Stimulated activated CD4-positive, alpha-beta T cell treated with anti-CD3 and anti-CD28 coated beads, Interleukin-2, amount 100 ng/mL, for 24 hours (primary cell): ENCODE results near the gene PIAS4.

Source experiments
- DNase-seq, 2 donors: peaks; one replicate each; pipeline ENCODE4 v3.0.0-alpha.2; 2020

PIAS4 gene

GRCh38 chr19:4080473-4080872 lies 72.9 kb downstream of the PIAS4 start:
- DNase-seq: no peak

GRCh38 chr19:4081441-4082129 lies 74.0 kb downstream of the PIAS4 start:
- no peak for DNase-seq

DNA sequence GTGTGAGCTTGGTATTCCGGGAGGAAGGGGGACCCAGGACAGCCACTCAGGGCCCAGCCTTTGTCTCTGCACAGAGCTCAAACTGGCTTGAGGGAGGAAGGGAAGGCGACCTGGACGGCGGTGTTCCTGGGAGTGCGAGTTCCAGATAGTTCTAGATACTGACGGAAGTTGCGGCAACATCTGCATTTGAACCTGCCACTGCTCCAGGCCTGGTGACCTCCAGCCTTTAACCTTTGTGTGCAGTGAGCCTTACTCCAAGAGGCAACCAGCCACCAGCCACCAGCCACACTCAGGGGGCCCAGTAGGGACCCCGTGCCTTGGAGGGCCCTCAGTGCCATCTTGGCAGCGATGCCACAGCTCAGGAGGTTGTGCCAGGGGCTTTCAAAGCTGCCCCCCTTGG lies 74.6 kb downstream of the PIAS4 start:
- DNase-seq: no peak

DNA sequence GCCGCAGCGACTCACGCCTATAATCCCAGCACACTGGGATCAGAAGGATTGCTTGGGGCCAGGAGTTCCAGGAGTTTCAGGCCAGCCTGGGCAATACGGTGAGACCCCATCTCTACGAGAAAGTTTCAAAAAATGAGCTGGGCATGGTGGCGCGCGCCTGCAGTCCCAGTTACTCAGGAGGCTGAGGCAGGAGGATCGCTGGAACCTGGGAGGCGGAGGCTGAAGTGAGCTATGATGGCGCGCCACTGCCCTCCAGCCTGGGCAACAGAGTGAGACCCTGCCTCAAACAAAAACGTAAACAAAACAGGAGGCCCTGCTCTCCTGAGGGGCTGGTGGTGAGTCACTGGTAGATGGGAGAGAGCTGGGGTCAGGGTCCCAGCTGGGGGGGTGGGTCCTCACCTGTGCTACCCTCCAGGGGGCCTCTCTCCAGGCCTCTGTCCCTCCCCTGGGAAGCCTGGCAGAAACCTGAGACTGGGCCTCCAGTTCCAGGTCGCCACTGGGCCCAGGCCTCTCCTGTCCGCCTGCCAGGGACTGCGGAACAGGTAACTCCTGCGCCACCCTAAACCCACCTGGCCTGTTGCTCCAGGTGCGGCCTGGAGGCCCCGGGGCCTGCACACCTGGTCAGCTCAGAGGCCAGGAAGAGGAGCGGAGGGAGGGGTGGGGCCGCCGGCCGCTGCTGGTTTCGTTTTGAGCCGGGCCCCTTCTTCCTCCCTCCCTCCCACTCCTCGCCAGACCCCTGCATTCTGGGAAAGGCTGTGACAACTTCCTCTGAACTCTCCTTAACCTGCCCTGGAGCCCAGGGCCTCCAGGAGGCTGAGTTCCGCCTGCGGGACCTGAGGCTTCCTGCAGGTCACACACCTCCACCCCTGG lies 76.4 kb downstream of the PIAS4 start:
- no peak for DNase-seq

DNA sequence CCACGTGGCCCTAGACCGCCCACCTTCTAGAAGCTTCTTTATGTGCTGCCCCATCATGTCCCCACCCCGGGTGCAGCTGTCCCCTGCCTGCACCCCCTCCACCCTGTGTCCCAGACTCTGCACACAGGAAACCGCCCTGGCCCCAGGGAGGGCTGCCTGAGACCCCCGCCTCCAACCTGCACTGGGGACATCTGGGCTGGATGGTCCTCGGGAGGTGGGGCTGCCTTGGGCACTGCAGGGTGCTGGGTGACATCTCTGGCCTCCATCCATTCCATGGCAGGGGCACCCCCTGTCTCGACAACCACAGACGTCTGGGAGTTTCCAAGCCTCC lies 77.0 kb downstream of the PIAS4 start:
- DNase-seq: no peak

- DNase-seq: no peak
Observed at GRCh38 chr19:4086411-4086867, 78.9 kb downstream of the PIAS4 start.

DNA sequence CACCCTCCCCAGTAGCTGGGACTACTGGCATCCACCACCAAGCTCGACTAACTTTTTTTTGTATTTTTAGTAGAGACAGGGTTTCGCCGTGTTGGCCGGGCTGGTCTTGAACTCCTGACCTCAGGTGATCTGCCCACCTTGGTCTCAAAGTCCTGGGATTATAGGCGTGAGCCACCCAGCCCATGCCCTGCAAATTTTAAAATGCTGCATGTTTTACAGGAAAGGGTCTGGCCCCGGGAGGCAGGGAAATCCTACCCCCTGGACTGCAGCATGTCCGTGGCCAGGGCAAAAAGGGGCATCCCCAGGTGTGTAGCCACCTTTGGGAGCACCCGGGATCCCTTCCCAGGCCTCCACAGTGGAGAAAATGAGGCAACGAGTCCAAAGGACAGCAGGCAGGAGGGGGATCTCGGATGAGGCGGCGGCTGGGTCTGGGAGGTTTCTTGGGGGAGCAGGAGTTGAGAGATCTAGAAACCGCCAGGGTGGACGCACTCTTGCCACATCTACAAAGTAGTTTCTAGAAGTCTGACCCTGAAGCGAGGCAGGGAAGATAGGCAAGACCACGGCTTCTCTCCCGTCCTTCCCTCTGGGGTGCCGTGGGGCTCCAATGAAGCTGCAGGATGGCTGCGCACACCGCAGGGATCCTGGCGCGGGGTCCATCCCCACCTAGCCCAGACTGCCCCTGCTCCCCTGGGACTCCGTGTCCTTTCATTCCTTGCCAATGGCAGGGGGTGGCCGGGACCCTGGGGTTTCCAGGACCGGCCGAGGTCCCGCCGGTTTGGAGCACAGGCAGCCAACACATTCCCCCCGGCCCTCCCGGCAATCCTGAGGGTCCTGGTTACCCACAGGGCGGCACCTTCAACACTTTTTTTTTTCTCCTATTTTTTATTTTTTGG lies 80.5 kb downstream of the PIAS4 start:
- no peak for DNase-seq

DNA sequence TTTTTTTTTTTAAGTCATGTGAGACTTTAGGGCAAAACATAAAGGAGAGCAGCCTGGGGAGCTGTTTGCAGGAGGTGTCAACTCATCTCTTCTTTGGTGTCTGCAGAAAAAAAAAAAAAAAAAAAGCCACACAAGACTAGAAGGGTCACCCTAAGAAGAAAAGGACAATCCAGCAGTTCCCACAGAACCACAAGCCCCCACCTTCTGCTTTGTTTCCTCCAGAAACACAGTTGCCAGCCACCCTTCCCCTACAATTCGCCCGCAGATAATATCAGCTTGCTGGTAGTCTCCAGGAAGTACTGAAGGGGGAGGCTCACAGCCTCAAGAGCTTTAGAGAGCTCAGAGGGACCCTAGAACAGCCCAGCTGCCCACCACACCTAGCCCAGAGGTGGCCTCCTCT lies 81.4 kb downstream of the PIAS4 start:
- peak; percentile 27 to 30 for DNase-seq
